Endometrial microvascular endothelial cells (primary cell): Measurements from ENCODE around the gene NLRP12. TPM values are rescaled to one million over a fixed set of nuclear protein-coding genes. Genes with fewer than 3 reads are reported as not detected.
"Not testable (repeated sequence)": the region's sequence is repeated elsewhere in the genome, so short reads cannot be mapped to it uniquely, and the experiment has no call there.

ENCODE experiments used
- in situ Hi-C: cut with HindIII; loops from 2 replicates; pipeline ENCODE4 v1.10.0; 2017; ENCODE audit warnings: low sequenced_read_pairs, low pct_unique_long_range_greater_than_20kb; ENCODE audit errors: inconsistent ontology term
- total RNA-seq: library from RNA; depleted of rRNA; stranded (reverse); fragments of >200 nt; gene quantifications from one replicate; pipeline ENCODE4 v1.2.3, GENCODE V29; 2015; ENCODE audit errors: inconsistent ontology term

The NLRP12 gene, protein sequence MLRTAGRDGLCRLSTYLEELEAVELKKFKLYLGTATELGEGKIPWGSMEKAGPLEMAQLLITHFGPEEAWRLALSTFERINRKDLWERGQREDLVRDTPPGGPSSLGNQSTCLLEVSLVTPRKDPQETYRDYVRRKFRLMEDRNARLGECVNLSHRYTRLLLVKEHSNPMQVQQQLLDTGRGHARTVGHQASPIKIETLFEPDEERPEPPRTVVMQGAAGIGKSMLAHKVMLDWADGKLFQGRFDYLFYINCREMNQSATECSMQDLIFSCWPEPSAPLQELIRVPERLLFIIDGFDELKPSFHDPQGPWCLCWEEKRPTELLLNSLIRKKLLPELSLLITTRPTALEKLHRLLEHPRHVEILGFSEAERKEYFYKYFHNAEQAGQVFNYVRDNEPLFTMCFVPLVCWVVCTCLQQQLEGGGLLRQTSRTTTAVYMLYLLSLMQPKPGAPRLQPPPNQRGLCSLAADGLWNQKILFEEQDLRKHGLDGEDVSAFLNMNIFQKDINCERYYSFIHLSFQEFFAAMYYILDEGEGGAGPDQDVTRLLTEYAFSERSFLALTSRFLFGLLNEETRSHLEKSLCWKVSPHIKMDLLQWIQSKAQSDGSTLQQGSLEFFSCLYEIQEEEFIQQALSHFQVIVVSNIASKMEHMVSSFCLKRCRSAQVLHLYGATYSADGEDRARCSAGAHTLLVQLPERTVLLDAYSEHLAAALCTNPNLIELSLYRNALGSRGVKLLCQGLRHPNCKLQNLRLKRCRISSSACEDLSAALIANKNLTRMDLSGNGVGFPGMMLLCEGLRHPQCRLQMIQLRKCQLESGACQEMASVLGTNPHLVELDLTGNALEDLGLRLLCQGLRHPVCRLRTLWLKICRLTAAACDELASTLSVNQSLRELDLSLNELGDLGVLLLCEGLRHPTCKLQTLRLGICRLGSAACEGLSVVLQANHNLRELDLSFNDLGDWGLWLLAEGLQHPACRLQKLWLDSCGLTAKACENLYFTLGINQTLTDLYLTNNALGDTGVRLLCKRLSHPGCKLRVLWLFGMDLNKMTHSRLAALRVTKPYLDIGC
- 0.19 TPM for total RNA-seq

DNA sequence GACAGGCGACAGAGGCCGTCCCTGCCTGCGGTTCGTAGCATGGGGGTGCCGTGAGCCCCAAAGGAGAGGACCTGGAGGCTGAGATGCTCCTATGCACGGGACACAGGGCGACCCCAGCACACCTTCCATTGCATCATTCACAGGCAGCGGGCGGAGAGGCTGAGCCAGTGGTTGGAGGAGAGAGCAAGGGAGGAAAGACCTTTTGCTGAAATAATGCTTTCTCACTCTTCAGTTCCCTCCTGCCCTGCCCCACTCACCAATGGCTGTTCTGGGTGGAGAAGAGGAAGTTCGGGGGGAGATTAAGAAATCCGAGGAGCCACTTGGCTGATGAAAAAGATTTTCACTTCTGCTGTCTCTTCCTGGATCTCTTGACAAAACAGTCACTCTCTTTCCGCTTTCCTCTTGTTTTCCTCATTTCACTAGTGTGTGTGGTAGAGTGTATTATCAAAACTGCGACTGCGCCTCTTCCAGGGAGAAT is at the start of gene NLRP12:
Gene NLRP12, minus strand, starts transcription at position 181 of the 478 bp plus-strand sequence. Its CDS starts 140 bp downstream, at position 41.
- in situ Hi-C loops: no loop called here

DNA sequence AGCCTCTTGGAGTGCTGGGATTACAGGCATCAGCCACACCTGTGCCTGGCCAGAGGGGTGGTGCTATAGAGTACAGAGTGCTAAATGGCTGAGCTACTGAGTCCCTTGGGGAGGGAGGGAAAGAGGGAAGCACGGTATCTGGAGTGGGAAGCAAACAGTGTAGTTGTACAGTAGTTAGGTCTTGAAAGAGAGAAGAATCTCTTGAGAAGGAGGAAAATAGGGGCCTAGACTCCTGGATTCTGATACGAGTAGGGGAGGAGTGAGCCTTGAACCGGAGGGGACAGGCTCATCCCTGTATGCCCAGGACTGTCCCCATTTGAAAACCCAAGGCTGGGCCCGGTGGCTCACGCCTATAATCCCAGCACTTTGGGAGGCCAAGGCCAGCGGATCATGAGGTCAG is 48.6 kb upstream of the NLRP12 start:
- in situ Hi-C loops: no loop called here

DNA sequence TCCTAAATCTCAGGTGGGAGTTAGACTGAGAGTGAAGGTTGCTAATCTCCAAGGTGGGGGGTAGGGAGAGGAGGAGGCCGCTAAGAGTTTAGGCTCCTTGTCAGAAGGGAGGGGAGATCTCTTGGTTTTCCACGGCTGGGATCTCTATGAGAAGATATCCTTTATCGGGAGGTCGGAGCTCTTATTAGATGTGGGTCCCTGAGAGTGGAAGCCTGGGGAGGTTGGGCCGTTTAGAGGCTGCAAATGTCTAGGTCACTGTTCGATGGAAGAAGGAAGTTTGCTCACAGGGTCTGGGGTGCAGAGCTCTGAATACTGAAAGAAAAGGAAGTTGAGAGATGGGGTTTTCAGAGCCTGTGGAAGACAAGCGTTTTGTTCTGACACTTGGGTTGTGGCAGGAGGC is 47.3 kb upstream of the NLRP12 start:
- in situ Hi-C loops: no loop called here

DNA sequence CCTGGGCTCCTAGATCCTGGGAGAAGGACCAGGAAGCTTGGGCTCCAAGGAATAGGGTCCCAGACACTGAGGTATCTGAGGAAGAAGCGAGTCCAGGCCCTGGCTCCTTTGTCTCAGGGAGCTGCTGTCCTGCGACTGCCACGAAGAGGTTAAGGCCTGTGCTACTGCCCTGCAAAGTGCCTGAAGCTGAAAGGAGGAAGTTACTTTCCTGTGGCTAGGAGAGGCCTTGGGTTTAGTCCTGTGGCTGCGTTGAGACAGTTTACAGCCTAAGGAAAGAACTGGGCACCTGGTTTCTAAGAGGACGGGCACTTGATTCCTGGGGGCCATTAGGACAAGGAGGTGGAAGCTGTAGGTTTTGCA is 46.4 kb upstream of the NLRP12 start:
- in situ Hi-C loops: no loop called here

DNA sequence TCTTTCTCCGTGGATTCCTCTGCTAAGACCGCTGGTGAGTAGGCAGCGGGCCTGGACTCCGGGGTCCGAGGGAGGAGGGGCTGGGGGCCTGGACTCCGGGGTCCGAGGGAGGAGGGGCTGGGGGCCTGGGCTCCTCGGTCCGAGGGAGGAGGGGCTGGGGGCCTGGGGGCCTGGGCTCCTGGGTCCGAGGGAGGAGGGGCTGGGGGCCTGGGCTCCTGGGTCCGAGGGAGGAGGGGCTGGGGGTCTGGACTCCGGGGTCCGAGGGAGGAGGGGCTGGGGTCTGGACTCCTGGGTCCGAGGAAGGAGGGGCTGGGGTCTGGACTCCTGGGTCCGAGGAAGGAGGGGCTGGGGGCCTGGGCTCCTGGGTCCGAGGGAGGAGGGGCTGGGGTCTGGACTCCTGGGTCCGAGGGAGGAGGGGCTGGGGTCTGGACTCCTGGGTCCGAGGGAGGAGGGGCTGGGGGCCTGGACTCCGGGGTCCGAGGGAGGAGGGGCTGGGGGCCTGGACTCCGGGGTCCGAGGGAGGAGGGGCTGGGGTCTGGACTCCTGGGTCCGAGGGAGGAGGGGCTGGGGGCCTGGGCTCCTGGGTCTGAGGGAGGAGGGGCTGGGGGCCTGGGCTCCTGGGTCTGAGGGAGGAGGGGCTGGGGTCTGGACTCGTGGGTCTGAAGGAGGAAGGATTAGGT is 45.8 kb upstream of the NLRP12 start:
- in situ Hi-C loops: not testable (repeated sequence)

DNA sequence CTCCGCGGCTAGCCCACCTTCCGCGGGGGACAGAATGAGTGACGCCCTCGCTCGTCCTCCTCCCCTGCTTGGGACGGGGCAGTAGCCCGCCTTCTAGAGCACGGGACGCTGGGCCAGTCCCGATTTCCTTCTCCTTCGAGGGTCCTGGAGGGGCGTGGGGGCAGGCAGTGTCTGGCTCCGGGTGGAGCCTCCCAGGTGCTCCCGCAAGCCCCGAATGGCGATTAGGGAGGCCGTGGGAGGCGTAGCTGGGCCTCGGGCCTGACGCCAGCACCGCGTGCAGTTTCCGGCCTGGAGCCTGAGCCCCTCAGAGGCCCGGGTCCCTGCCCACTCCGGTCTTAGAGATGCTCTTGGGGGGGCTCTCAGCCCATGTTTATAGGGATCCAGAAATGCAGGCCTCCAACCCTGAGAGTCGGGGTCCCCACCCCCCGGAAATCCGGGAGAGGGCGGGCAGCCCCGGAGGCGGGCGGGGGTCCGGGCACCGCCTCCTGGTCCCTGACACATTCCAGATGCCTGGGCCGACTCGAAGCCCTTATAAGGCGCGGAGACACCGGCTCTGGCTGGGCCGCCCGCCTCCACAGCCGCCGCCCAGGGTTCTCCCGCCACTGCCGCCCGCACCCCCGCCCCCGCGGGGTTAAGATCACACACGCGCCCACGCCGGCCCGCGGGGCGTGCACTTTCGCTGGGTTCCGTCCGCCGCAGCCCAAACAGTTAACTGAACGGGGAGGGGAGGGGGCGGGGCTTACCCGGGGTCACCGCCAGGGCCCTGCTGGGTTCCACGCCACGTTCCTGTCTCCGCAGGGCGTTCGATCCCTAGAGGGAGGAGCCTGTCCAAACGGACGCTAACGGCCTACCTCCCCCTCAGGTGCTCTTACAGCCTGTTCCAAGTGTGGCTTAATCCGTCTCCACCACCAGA is 45.0 kb upstream of the NLRP12 start:
- in situ Hi-C loops: no loop called here

DNA sequence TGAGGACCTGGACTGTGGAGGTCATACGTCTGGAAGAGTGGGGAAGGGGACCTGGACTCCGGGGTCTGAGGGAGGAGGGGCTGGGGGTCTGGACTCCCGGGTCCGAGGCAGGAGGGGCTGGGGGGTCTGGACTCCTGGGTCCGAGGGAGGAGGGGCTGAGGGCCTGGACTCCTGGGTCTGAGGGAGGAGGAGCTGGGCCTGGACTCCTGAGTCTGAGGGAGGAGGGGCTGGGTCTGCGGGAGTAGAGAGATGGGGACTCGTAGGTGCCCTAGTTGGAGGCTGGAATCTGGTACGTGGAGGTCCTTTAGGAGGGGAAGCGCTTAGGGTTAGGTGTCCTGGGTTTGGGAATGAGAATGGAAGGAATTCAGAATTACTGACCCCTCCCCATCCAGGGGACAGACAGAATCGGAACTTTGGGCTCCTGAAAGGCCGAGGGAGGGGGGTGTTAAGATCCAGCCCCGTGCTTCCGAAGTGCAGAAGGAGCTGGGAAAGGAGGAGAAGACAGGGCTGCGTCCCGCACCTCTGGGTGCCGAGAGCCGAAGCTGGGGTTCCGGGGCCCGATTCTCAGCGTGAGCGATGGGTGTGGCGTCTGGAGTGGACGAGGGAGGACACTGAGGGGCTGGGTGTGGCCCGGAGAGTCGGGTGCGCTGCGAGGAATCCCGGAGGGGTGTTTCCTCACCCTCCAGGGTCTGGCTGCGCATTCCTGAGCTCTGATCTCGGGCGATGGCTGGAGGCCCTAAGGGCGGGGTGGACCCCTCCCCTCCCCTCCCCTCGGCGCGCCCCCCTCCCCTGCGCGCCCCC is 44.2 kb upstream of the NLRP12 start:
- in situ Hi-C loops: no loop called here

DNA sequence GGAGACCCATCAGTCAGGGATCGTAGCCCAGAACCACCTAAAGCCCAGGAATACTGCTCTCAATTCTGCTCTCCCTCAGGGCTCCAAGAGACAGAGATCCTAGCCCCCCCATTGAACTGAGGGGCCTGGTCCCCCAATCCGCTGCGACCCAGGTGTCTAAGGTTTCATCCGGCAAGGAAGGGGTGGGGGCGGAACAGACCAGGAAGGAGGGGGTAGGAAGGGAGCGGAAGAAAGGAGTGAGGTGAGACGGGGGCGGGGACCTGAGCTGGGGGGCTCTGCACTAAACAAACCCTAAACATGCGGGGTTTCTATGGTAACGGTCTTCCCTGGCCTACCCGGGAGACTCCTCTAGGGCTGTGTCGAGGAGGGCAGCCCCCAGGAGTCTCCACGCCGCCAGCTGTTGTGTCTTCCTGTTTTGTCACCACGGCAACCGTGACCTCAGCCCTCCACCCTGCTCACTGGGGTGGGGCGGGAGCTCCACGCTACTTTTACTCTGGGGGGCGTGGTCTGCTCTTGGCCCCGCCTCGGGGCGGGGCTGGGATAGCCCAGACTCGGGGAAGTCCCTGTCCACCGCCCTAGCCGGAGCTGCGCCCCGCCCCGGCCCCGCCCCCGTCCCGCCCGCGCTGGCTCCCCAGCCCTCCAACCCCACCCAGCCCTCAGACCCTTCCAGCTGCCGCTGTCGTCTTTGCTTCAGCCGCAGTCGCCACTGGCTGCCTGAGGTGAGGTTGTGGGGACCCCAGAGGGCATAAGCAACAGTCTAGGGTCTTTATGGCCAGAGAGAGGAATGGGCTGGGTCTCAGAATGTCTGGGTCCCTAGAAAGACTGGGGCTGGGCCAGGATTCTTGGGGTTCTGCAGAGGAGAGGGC is 43.3 kb upstream of the NLRP12 start, which contains the start of gene MYADM:
Gene MYADM, plus strand, starts transcription at position 659 of the 866 bp plus-strand sequence. CDS start 5,647 bp downstream, outside the sequence.
- in situ Hi-C loops: no loop called here

DNA sequence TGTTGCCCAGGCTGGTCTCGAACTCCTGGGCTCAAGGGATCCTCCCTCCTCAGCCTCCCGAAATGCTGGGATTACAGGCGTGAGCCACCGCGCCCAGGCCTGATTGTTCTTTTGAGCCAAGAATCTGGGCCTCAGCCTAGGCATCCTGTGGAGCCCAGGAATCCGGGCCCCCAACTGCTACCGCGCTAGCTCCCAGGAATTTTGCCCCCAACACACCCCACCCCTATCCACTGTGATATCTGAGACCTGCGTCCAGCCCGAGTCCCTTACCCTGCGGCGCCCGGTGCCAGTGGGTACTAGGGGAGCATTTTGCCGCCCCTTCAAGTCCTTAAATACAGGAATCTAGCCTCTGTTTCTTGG is 42.7 kb upstream of the NLRP12 start:
- in situ Hi-C loops: no loop called here

DNA sequence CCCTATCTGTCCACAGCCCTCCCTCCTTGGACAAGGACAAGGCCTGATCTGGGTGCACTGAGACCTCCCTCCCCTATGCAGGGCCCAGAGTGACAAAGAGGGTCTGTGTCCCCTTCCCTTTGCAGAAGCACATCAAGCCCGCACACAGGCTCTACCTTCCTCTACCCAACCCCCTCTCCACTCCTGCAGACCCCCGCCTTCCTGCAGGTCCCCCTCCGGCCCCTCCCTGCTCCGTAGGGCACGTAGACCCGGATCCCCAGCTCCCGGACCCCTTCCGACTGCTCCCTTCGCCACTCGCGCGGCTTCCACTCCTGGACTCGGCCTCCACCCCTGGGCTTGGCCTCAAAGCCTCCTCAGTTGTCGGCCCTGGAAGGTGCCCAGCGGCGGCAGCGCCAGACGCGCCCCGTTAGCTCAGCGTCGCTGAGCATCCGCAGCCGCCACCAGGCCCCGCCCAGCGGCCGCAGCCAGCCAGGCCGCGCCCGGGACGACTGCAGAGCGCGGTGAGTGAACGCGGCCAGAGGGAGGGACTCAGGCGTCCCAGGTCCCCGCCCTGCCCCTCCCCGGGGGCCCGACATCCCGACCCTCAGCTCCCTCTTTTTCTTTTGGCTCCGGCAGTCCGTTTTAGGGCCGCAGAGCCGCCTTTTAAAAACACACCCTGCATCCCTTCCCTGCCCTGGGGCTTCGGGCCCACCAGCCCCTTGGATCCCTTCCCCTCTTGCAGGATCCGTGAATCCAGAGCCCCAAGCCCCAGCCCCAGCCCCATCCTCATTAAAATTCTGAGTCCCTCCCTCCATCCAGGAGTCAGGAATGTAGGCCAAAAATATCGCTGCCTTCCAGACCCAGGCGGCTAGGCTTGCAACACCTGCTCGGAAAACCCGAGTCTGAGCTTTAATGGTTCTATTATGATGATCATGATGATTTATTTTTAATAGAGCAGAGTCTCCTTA is 42.1 kb upstream of the NLRP12 start:
- in situ Hi-C loops: no loop called here

DNA sequence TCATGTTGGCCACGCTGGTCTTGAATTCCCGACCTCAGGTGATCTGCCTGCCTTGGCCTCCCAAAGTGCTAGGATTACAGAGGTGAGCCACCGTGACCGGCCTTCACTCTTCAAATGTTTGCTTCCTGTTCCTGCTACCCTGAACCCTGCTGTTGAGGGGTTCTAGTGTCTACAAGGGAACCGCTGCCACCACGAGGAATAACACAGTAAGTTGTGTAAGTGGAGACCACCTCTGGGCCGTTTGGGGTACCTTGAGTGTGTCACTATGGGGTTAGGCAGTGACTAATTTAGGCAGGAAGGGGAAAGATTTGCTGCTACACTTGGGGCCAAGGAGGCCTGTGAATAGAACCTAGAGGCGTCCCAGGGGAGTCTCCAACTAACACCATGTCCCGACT is 41.4 kb upstream of the NLRP12 start:
- in situ Hi-C loops: no loop called here

DNA sequence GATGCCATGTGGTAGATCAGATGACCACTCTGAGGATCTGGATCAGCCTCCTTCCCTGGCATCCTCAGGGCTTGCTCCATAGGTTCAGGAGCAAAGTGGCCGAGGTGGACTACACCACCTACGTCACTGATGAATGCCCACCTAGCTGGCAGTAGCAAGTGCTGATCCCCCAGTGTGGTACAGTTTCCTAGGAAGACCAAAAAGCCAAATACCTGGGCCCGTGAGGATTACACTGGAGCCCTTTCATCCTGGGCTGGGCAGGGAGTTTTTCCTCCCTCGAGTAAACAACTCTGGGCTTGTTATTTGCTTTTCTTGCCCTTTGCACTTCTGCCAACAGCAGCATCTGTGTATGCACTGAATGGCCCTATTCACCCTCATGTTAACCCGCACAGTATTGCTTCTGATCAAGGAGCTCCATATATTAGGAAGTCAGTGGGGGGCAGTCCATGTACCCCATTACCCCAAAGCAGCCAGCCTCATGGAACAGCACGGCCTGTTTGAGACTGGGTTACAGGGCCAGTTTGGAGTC is 40.3 kb upstream of the NLRP12 start:
- in situ Hi-C loops: no loop called here

DNA sequence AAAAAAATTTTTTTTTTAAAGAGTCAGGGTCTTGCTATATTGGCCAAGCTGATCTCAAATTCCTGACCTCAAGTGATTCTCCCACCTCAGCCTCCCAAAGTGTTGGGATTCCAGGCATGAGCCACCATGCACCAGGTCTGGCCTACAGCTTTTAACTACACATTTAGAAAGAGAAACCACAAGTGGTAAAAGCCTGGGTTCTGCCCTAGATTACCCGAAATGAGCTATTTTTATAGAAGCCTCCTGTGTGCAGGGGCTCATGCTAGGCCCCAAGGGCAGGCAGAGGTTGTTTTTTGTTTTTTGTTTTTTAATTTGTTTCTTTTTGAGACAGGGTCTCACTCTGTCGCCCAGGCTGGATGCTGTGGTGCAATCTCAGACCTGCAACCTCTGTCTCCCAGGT is 29.6 kb upstream of the NLRP12 start:
- in situ Hi-C loops: no loop called here

DNA sequence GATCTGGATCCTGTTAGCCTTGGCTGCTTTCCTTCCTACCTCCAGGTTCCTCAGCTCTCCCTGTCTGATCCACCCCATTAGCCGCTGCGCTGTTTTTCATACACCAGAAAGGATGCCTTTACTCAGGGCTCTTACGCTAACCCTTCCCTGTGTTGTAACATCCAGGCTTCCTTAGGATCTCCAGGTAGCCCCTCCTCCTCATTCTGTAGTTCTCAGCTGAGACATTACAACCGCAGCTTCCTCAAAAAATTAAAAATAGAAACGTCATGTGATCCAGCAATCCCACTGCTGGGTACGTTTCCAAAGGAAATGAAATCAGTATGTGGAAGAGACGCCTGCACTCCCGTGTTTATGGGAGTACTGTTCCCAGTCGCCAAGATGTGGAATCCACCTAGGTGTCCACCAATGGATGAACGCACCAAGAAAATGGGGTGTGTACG is 25.1 kb upstream of the NLRP12 start:
- in situ Hi-C loops: no loop called here

DNA sequence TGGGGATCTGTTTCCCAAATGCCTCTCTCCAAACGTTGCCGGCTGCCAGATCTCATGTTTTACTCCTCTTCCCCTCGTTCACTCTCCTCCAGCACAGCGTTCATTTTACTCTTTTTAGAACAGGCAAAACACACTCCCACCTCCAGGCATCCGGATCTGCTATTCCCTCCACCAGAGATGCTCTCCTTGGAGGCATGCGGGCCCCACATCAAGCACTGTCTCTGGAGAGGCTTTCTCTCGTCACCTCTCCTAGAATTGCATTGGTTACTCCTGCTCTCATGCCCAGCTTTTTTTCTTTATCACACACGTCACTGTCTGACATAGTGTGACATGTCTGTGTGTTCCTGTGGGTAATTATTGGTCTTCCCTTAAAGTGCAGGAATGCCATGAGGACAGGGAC is 23.4 kb upstream of the NLRP12 start:
- in situ Hi-C loops: no loop called here
